GM13976 (cell line): ENCODE data around the gene KIF1B.

Experiments
- DNase-seq: peaks from one replicate; pipeline ENCODE4 v3.0.0; 2012; ENCODE audit warnings: low spot score
- CTCF ChIP-seq: IDR thresholded peaks from 2 replicates; pipeline ENCODE4 v1.5.1; 2012; ENCODE audit warnings: borderline replicate concordance, mild to moderate bottlenecking; ENCODE audit not compliant: insufficient read depth; ENCODE audit errors: extremely low read depth, missing control alignments, control extremely low read depth
- in situ Hi-C: fragments of 300-500 bp; cut with MboI; formaldehyde crosslinking; loops from one replicate; pipeline ENCODE4 v1.12.0; 2022; ENCODE audit warnings: low sequenced_read_pairs, mixed read lengths, inconsistent platforms; ENCODE audit not compliant: unreplicated experiment

Gene KIF1B

DNA sequence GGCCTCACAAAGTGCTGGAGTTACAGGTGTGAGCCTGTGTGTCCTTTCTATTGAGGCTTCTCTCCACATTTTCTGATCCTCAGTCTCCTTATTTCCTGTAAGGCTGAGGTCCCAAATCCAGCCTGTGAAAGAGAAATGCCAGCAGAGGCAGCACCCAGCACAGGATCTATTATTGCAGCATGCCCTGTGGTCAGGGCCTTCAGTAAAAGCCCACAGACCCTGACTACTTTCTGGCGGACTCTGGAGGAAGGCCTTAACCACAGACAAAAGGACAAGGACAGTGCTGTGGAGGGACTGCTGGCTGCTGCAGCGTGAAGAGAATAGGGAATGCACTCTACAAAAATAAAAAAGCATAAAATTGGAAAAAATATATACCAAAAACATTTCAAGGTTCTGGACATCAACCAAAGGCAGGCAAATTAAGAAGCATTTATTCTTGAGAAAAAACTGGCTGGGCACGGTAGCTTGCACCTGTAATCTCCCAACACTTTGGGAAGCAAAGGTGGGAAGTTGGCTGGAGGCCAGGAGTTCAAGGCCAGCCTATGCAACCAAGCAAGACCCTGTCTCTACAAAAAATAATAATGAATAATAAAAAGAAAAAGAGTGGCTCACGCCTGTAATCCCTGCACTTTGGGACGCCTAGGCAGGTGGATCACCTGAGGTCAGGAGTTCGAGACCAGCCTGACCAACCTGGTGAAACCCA is 179.1 kb downstream of the KIF1B start:
- no peak for DNase-seq
- in situ Hi-C loops = no loop called here
- no peak for TF ChIP-seq CTCF

GRCh38 chr1:10396870-10397269 is 186.5 kb downstream of the KIF1B start:
- no peak for TF ChIP-seq CTCF
- DNase-seq = no peak
- in situ Hi-C loops = no loop called here

- peak; percentile 38 for DNase-seq
- no peak for TF ChIP-seq CTCF
- in situ Hi-C loops = no loop called here
Measured at GRCh38 chr1:10398278-10398733, 187.9 kb downstream of the KIF1B start.

DNA sequence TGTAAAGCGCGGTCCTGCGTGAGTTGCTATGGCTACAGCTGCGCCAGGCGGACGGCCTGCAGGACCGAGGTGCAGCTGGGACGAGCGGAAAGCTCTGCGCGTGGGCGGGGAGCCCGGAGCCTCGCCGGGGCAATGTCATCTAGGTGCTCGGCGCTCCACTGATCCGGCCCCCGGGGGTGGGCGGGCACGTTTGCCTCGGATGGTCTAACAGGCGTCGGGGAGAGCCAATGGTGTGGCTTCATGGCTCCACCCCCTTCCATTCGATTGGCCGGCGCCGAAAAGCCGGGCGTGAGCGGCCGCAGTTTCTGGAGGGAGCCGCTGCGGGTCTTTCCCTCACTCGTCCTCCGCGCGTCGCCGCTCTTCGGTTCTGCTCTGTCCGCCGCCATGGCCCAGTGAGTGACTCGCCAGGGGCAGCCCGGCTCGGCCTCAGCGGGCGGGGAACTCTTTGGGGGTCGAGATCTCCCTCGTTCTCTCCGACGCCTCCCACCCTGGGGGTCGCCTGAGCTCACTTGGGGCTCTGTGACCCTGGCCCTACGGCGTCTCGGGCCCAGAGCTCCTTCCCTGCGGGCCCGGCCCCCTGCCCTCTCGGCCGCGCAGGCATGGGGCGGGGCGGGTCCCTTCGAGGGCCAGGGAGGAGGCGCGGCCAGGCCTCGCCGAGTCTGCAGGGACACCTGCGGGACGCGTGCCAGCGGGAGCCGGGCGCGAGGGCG is 188.5 kb downstream of the KIF1B start, which contains the start of gene PGD:
PGD (plus strand) TSS at position 331 of the 710 bp plus-strand sequence; CDS start at position 385, 54 bp downstream.
- DNase-seq = peak; percentile 100
- TF ChIP-seq CTCF = no peak
- in situ Hi-C loops = no loop called here

DNA sequence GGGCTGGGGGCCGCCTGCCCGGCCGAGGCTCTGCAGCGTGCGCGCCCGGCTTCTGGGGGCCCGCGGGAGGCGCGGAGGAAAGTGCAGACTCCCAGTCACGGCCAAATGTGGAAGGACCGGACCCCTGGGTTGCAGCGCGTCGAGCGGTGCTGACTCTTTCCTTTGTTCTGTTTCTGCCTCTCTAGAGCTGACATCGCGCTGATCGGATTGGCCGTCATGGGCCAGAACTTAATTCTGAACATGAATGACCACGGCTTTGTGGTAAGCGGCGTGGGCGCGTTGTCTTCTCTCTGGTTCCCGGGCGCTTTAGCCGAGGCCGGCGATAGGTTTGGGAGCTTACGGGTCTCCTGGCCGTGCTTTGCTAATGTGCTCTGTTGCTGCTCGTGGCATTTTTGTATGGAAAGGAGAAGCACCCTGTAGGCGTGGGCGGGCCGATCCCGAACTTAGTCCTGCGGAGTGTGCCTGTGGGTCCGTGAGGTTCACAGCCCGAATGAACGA is 189.1 kb downstream of the KIF1B start:
- in situ Hi-C loops = no loop called here
- no peak for TF ChIP-seq CTCF
- no peak for DNase-seq

DNA sequence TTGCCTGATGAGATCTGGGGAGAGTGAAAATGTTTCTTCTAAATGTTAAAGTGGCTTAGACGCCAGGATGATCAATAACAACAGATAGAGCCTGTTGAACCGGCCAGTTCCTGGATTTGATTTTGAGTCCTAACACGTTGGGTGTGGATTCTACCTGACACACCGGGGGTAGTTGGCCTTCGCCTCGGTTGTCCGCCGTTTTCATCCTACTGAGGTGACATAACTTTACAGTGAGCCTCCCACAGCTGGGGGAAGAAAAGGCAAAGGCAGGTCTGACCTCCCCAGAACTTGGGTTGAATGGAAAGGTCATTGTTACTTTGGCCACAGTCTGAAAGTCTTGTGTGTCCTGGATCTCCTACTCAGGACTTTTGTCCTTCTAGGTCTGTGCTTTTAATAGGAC is 189.6 kb downstream of the KIF1B start:
- TF ChIP-seq CTCF = no peak
- no peak for DNase-seq
- in situ Hi-C loops = no loop called here
